Activated T-helper 1 cell treated with anti-CD3 and anti-CD28 coated beads, Interleukin-12 subunit alpha, Interleukin-12 subunit beta, Interleukin-2, Interleukin-4 antibody, amounts not matched to agents 30 ng/mL and 10 ng/mL and 1 ng/mL, durations not matched to agents 14 hours and 24 hours and 36 hours (primary cell): ENCODE data around the gene SLC10A4. TPM values are rescaled to one million over a fixed set of nuclear protein-coding genes. Genes with fewer than 3 reads are reported as not detected.

Source experiments
- total RNA-seq: library from RNA; stranded (reverse); gene quantifications from 2 replicates; pipeline ENCODE4 v1.2.3, GENCODE V29; 2022

SLC10A4 gene
- total RNA-seq, 1 donor from 2014 or later = 0.10 TPM

Other genes starting within 250 kb of the SLC10A4 start
- gene TEC, start 213.5 kb upstream of the SLC10A4 start, total RNA-seq = 1.1 and 1.3 TPM in 2 replicates
- gene SLAIN2, start 141.8 kb upstream of the SLC10A4 start, total RNA-seq = 71.4 and 79.4 TPM in 2 replicates
- not detected in 2 replicates for gene ZAR1, start 6.9 kb downstream of the SLC10A4 start, total RNA-seq